ENCODE data around the gene DYTN.

DYTN gene

DNA sequence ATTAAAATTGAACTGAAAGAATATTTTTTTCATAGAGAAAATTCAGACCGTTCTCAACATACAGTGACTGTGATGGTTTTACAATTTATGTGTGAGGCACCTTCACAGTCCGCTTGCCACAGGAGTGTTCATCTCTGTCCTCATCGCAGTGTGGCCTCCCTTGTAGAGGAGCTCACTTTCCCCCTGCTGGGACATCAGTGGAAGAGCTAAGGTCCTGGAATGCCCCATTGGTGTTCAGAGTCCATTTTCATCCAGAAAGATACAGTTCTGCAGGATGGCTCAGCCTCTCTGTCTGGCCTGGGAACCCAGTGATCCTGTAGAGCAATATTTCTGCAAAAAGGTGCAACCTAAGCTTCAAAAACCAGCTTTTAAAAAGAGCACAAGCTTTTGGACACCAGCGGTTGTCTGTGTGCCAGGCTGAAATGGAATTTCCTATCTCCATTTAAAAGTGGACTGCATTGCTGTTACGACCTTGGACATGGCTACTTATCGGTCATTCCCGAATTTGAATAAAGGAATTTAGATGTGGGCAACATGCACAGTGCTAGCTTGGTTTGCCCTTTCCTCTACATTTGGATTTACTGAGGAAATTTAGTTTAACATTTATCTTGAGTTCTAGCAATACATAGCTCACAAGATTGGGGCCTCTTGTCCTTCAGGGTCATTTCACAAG lies 102.6 kb downstream of the DYTN start:
- H3K27ac ChIP-seq = no peak overlapping the region
- no peaks in the 10 kb centered on the region for H3K4me1 ChIP-seq
- H3K4me3 ChIP-seq (ENCODE audit: low read depth, low read length) = no peak overlapping the region
- no peaks in the 10 kb centered on the region for H3K79me2 ChIP-seq
- no peaks in the 10 kb centered on the region for H3K9me3 ChIP-seq (ENCODE audit: control insufficient read depth, low read length)
- no peak overlapping the region for H3K9ac ChIP-seq
- H3K36me3 ChIP-seq (ENCODE audit: control insufficient read depth, insufficient read depth, low read length) = no peaks in the 10 kb centered on the region
- no peak overlapping the region for H2AFZ ChIP-seq
- no peak overlapping the region for H3K4me2 ChIP-seq (ENCODE audit: low read length)
- no peak for TF ChIP-seq CTCF (IDR thresholded peaks at IDR 0.05)
- H3K27me3 ChIP-seq (ENCODE audit: control insufficient read depth, insufficient read depth, low read length) = no peaks in the 10 kb centered on the region

DNA sequence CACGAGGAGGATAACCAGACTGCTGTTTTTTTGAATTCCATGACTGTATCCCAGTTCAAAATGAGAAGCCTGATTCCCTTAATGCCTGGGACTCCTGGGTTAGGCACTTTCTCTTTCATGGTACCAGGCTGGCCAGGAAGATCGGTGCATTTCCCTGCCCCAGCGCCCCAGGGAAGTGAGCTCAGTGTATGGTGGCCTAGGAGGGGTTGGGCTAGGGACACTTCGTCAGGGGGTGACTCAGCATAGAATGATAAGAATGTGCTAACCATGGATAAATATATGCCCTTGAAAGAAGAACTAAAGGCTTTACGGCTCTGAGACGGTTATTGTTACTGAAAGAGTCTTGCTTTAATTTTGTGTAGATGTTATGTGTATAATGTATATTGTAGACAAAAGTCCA lies 103.4 kb downstream of the DYTN start:
- H3K27me3 ChIP-seq (ENCODE audit: control insufficient read depth, insufficient read depth, low read length) = no peaks in the 10 kb centered on the region
- H3K4me3 ChIP-seq (ENCODE audit: low read depth, low read length) = no peak overlapping the region
- TF ChIP-seq CTCF (IDR thresholded peaks at IDR 0.05) = no peak
- no peaks in the 10 kb centered on the region for H3K9me3 ChIP-seq (ENCODE audit: control insufficient read depth, low read length)
- no peak overlapping the region for H2AFZ ChIP-seq
- H3K36me3 ChIP-seq (ENCODE audit: control insufficient read depth, insufficient read depth, low read length) = no peaks in the 10 kb centered on the region
- no peak overlapping the region for H3K4me2 ChIP-seq (ENCODE audit: low read length)
- no peaks in the 10 kb centered on the region for H3K4me1 ChIP-seq
- no peak overlapping the region for H3K9ac ChIP-seq
- no peak overlapping the region for H3K27ac ChIP-seq
- H3K79me2 ChIP-seq = no peaks in the 10 kb centered on the region

DNA sequence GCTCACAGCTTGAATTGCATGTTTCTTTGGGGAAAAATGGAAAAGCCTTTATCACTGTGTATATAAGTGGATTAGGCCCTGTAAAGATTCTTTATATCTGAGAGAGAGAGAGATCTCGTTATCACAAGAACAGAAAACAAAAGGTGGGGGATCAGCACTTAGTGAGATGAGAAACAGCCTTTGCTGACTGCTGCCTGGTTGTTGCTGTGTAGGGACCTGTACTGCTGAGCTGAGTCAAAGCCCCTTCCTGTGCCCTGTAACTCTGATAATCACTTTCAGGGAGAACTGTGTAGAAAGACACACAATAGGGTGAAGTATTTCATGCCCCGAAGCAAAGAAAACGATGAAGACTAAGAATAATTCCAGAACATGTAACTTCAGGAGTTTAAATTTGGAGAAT lies 106.5 kb downstream of the DYTN start:
- no peaks in the 10 kb centered on the region for H3K27me3 ChIP-seq (ENCODE audit: control insufficient read depth, insufficient read depth, low read length)
- H3K9ac ChIP-seq = no peak overlapping the region
- no peak for TF ChIP-seq CTCF (IDR thresholded peaks at IDR 0.05)
- H3K27ac ChIP-seq = no peak overlapping the region
- H3K79me2 ChIP-seq = no peaks in the 10 kb centered on the region
- no peak overlapping the region for H2AFZ ChIP-seq
- H3K4me3 ChIP-seq (ENCODE audit: low read depth, low read length) = no peak overlapping the region
- no peaks in the 10 kb centered on the region for H3K4me1 ChIP-seq
- H3K36me3 ChIP-seq (ENCODE audit: control insufficient read depth, insufficient read depth, low read length) = no peaks in the 10 kb centered on the region
- H3K9me3 ChIP-seq (ENCODE audit: control insufficient read depth, low read length) = no peaks in the 10 kb centered on the region
- no peak overlapping the region for H3K4me2 ChIP-seq (ENCODE audit: low read length)

DNA sequence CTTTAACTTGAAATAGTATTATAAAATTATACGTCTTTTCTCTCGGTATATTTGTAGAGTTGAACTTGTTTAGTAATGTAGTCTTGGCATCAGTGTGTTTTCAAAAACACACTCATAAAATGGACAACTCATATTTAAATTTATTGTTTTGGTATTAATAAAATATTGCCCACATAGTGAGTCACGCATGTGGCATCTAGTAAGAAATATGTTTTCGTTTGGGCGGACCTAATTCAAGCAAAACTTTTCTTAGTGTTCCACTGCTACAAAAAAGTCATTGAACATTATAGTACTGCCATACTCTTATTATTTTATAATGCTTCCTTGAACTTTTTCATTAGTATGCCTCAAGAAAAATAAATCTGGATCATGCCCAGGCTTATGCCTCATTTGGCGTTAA lies 107.0 kb downstream of the DYTN start:
- H3K27me3 ChIP-seq (ENCODE audit: control insufficient read depth, insufficient read depth, low read length) = no peaks in the 10 kb centered on the region
- no peak overlapping the region for H3K4me3 ChIP-seq (ENCODE audit: low read depth, low read length)
- TF ChIP-seq CTCF (IDR thresholded peaks at IDR 0.05) = no peak

GRCh38 chr2:206610451-206610850 lies 107.7 kb downstream of the DYTN start:
- TF ChIP-seq CTCF (IDR thresholded peaks at IDR 0.05) = no peak
- H3K79me2 ChIP-seq = no peaks in the 10 kb centered on the region
- H3K36me3 ChIP-seq (ENCODE audit: control insufficient read depth, insufficient read depth, low read length) = no peaks in the 10 kb centered on the region
- H3K4me3 ChIP-seq (ENCODE audit: low read depth, low read length) = no peak overlapping the region
- no peaks in the 10 kb centered on the region for H3K9me3 ChIP-seq (ENCODE audit: control insufficient read depth, low read length)
- no peak overlapping the region for H2AFZ ChIP-seq
- H3K9ac ChIP-seq = no peak overlapping the region
- H3K4me2 ChIP-seq (ENCODE audit: low read length) = no peak overlapping the region
- no peak overlapping the region for H3K27ac ChIP-seq
- no peaks in the 10 kb centered on the region for H3K27me3 ChIP-seq (ENCODE audit: control insufficient read depth, insufficient read depth, low read length)
- no peaks in the 10 kb centered on the region for H3K4me1 ChIP-seq

More for the DNA sequence above, 107.0 kb downstream of the DYTN start:
- Histone ChIP-seq H3K9ac (no peak overlapping the region), H3K4me2 (ENCODE audit: low read length) (no peak overlapping the region), H3K9me3 (ENCODE audit: control insufficient read depth, low read length) (no peaks in the 10 kb centered on the region), H2AFZ (no peak overlapping the region), H3K79me2 (no peaks in the 10 kb centered on the region), H3K27ac (no peak overlapping the region), H3K4me1 (no peaks in the 10 kb centered on the region), H3K36me3 (ENCODE audit: control insufficient read depth, insufficient read depth, low read length) (no peaks in the 10 kb centered on the region)

All from parathyroid adenoma (tissue), 2 donors.